HG03520 (cell line): ENCODE results near the gene ARL9.
A peak's percentile ranks its signal among the peaks of the same experiment; 100 is the strongest.

ENCODE experiments used
- ATAC-seq: cut with Tn5 transposase; IDR thresholded peaks from one replicate; pipeline ENCODE4 v1.9.1; 2021; ENCODE audit warnings: mild to moderate bottlenecking, moderate library complexity; ENCODE audit not compliant: unreplicated experiment

Gene ARL9

DNA sequence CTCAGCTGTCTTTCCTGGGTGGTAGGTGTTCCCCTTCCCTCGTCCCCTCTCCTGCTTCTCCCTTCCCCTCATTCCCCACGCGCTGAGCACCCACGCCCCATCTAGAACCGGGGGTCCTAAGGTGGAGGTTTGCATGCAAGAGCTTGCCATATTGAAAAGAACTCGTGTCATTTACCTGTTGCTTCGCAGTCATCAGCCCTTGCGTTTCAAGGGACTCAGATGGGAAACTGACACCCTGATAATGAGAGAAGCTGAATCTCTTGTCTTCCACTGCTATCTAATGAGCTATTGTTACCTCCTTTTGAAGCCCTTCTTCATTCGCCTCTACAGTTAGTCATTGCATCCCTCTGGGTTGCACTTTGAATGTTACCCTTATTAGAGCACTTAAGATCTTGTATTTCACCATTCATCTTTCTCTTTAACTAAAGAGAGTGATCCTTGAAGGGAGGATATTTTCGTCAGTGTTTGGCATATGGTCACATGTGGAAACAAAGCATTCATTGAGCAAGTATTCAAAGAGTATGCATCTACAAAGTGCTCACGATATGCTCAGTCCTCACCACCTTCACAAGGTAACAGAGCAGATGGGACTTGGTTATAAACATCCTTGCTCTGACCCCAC, 25.7 kb downstream of the ARL9 start:
- ATAC-seq: no peak

DNA sequence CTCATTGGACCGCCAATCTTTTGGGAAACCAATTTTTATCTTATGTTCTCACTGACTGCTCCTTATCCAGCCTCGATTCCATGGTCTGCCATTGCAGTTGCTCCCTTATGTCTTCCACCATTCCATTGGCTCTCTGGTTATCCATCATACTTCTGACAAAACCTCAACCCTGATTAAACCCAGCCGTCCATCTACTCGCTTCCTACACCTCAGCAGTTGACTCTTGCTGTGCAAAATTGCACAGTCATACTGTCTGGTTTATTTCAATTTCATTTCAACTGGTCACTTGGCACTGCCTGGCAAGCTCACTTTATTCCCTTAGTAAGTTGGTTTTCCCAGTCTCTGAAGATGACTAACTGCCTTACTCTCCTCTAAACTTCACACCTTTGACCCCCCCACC, 26.2 kb downstream of the ARL9 start:
- ATAC-seq: no peak

DNA sequence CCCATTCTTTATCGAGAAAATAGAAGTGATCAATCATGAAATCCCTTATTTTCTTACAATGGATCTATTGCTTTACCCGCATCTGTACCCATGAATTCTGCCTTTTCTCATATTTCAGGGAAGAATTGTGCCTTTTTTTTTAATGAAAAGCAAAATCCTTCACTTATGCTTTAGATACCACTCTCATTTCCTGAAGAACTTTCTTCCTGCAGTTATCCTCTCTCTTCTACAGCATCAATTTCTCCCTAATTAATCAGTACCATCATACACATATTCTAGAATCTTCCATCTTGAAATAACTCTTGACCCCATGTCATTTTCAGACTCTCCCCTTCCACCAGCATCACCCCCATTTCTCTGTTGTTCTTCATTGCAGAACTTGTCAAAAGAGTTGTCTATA, 26.6 kb downstream of the ARL9 start:
- no peak for ATAC-seq

DNA sequence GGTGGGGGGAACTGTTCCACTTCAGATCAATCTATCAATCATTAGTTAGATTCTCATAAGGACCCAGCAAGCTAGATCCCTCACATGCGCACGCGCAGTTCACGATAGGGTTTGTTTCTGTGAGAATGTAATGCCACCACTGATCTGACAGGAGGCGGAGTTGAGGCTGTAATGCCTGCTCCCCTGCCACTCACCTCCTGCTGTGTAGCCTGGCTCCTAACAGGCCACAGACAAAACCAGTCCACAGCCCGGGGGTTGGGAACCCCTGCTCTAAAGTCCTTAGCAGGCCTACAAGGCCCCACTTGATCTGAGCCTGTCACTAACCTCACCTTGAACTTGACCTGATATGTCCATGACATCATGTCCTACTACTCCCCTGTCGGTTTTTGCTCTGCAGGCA, 30.3 kb downstream of the ARL9 start:
- ATAC-seq: no peak

DNA sequence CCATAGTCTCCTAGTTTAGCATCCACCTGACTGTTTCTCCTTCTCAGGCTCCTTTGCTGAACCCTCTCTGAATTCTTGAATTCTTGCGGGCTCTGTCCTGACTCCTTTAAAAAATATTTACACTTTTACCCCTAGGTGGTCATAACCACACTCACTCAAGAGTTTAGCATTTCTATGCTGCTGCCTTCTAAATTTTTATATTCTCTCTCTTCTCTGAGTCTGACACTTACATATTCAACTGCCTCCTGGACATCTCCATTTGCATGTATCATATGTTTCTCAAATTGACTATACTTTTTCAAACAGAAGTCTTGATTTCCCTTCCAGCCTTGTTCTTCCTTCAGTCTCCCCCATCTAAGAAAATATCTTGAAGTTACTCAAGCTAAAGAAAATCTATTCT, 31.6 kb downstream of the ARL9 start:
- ATAC-seq: no peak

DNA sequence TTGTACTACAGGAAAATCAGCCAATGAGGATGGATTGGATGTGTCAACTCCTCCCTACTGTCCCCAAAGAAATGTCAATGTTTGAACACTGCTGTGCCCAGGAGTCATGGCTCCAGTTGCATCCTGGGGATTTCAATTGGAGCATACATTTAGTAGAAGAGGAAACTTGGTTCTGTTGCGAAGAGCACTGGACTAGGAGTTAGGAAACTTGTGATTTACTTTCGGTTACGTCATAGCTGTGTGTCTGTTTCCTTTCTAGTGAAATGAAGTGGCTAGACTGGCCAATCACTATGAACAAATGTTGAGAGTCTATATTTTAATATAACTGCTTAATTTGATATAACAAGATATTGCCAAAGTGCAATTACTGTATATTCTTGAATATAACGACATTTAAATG, 35.2 kb downstream of the ARL9 start:
- ATAC-seq: no peak

DNA sequence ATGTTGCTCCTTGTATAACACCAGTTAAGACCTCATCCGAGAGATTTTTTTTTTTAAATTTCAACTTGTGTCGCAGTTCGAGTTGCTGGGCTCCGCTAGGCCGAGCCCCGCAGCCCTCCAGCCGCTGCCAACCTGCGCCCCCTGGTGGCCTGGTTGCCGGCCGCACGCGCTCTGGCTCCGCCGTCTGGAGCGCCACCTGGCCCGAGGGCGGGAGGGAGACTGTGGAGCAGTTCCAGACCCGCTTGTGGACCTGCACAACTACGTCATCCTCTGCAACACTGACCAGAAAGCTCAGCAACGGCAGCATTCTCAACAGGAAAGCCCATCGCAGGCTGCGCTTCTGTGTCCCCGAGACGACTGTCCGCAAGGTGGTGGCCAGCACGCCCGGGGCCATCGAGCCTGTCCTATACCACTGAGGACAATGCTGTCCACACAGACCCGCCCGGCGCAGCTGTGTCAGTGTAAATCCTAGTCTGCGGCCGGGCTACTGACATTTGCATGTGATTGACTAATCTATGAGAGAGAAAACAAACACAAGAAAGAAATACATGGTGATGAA, 39.1 kb downstream of the ARL9 start:
- peak; percentile 95 for ATAC-seq

DNA sequence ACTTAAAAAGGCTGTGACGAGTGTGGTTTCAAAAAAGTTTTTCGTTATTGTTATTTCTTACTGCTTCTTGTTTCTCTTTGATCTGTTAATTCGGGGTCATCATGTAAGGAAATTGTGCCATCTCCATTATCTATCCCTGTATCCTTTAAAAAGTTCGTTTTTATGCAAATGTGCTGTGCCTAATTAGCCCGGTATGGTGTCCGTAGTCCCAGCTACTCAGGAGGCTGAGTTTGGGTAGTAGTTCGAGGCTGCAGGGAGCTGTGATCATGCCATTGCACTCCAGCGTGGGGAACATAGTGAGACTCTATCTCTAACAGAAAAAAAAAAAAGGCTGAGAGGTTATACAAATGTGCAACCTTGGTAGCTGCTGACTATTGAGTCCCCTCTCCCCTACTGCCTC, 45.1 kb downstream of the ARL9 start:
- no peak for ATAC-seq

DNA sequence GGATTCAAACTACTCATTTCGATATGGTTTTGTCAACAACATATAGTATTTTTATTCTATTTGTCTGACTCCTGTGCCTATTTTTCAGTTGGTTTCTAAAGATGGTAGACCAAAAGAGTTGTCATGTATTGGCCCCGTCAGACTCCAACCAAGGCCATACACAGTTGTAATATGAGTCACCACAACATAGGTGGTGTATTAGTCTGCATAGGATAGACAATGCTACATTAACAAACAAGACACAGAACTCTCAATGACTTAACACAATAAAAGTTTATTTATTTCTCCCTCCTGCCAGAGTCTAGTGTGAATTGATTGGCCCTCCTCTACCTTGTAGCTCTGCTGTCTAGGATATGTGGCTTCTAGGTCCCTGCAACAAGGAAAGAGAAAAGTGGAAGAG, 45.9 kb downstream of the ARL9 start:
- ATAC-seq: no peak

DNA sequence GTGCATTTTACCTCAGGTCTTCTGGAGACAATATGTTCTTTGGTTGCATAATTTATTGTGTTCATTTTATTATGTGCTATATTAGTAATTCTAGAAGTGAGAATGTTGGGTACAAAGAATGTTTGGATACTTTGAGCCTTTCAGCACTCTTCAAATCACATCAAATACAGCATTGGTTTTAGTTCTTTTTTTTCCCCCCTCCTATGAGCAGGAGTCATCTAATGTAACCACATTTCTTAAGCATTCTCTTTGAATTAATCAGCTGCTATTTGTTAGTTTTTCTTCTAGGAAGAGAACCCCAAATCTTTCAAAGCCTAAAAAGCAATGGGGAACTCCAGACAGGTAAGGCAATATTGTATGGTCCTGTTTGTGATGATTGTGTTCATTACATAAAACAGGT, 46.7 kb downstream of the ARL9 start:
- ATAC-seq: no peak

DNA sequence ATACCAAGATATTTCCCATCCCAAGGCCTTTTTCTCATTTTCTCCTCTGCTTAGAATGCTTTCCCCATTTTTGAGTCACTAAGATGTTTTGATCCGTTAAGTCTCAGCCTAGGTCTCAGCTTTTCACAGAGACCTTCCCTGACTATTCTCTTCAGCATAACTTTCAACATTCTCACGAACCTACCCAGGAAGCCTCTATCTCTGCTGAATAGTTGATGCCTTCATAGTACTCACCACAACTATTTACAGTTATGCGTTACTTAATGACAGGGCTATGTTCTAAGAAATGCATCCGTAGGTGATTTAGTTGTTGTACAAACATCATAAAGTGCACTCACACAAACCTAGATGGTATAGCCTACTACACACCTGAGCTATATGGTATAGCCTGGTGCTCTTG, 64.5 kb downstream of the ARL9 start:
- no peak for ATAC-seq
